ENCODE data around the gene TMEM30A. TPM values are rescaled to one million over a fixed set of nuclear protein-coding genes. Genes with fewer than 3 reads are reported as not detected.

TMEM30A gene
- total RNA-seq, 1 donor from 2014 or later: 44.5 TPM

DNA sequence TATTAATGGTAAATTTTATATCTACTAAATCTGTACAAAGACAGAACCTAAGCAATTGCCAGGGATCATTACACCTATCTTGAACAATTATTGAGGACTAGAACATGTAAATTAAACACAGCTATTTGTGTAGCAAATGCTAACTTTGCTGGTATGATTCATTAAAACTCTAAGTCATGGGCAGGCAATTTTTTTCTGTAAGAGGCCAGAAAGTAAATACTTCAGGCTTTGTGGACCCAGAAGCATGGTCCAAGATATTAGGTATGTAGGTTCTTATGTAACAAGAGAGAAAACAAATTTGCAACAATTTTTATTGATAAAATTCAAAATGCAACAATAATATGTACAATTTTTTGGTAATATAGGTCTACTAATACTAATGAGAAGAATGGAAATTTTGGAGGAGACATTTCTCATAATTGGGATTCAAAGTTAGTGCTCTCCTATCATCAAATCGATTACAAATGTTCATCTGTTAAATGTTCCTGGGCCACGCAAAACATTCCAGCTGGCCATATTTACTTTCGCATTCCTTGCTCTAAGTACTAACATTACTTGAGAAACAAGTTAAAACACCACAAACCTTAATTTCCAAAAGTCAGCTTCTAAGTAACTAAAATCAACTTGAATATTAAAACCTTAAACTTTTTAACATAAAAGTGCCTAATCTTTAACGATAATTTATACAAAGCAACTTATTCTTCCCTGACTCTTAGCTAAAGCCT, 4.3 kb downstream of the TMEM30A start:
- no peak overlapping the region for H3K27ac Mint-ChIP-seq (ENCODE audit: unreplicated experiment)
- H3K9me3 Mint-ChIP-seq: no peaks in the 10 kb centered on the region
- peaks cover 6% of the 10 kb centered on the region for H3K36me3 Mint-ChIP-seq (ENCODE audit: low read depth)
- TF ChIP-seq, protein P1, sequence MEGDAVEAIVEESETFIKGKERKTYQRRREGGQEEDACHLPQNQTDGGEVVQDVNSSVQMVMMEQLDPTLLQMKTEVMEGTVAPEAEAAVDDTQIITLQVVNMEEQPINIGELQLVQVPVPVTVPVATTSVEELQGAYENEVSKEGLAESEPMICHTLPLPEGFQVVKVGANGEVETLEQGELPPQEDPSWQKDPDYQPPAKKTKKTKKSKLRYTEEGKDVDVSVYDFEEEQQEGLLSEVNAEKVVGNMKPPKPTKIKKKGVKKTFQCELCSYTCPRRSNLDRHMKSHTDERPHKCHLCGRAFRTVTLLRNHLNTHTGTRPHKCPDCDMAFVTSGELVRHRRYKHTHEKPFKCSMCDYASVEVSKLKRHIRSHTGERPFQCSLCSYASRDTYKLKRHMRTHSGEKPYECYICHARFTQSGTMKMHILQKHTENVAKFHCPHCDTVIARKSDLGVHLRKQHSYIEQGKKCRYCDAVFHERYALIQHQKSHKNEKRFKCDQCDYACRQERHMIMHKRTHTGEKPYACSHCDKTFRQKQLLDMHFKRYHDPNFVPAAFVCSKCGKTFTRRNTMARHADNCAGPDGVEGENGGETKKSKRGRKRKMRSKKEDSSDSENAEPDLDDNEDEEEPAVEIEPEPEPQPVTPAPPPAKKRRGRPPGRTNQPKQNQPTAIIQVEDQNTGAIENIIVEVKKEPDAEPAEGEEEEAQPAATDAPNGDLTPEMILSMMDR (conservative IDR thresholded peaks at IDR 0.05): no peak
- peaks cover 15% of the 10 kb centered on the region for H3K4me1 Mint-ChIP-seq
- H3K4me3 Mint-ChIP-seq: no peak overlapping the region
- no peaks in the 10 kb centered on the region for H3K27me3 Mint-ChIP-seq (ENCODE audit: low read depth)
- no peak for DNase-seq (ENCODE audit: low read depth, low spot score)

DNA sequence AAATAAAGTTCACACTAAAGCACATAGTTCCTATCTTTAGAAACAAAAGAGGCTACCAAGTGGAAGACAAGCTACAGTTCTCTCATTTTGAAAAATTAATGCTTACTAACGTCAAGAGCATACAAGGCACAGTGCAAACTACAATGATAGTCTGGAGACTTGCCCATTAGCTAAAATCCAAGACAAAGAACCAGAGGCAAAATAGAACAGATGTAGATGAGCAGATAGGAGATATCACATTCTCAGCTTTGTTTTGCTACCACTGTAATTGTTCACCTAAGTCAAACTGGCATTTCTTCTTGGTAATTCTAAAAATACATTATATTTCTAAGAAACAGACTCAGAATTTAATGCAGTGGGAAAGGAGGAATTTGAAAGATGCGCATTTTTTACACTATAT, 5.2 kb downstream of the TMEM30A start:
- H3K4me1 Mint-ChIP-seq: peaks cover 15% of the 10 kb centered on the region
- H3K27me3 Mint-ChIP-seq (ENCODE audit: low read depth): no peaks in the 10 kb centered on the region
- no peak overlapping the region for H3K4me3 Mint-ChIP-seq
- TF ChIP-seq, protein P1 (conservative IDR thresholded peaks at IDR 0.05): no peak
- H3K36me3 Mint-ChIP-seq (ENCODE audit: low read depth): peaks cover 10% of the 10 kb centered on the region
- H3K9me3 Mint-ChIP-seq: peaks cover 4% of the 10 kb centered on the region
- no peak for DNase-seq (ENCODE audit: low read depth, low spot score)
- H3K27ac Mint-ChIP-seq (ENCODE audit: unreplicated experiment): no peak overlapping the region

DNA sequence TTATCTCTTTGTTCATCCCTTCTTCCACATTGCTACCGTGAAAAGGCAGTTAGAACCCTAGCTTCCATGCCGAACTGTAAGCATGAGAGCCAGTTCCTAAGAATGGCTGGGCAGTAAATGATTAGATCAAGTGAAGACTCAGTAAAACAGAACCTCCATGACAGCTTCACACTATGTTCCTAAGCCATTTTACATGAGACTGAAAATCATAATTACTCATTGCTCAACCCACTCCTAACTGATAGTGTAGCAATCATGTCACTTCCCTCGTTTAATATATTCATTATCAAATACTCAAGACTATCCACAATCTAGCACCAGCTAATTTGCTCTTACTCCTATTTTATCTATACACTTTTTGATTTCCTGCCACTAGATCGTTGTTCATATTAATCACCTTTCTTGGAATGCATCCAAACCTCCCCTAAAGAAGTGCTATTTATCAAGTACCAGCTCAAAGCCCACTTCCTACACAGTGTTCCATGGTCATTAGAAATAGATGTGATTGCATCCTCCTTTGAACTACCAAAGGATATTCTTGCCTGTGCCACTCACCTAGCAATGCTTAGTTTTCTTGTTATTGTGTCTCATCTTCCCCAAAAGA, 6.0 kb downstream of the TMEM30A start:
- Mint-ChIP-seq H3K36me3 (ENCODE audit: low read depth) (peaks cover 10% of the 10 kb centered on the region), H3K4me3 (no peak overlapping the region), H3K9me3 (peaks cover 4% of the 10 kb centered on the region), H3K27ac (ENCODE audit: unreplicated experiment) (no peak overlapping the region), H3K4me1 (peaks cover 15% of the 10 kb centered on the region), H3K27me3 (ENCODE audit: low read depth) (no peaks in the 10 kb centered on the region)
- DNase-seq (ENCODE audit: low read depth, low spot score): no peak
- TF ChIP-seq, protein P1 (conservative IDR thresholded peaks at IDR 0.05): no peak

- H3K36me3 Mint-ChIP-seq (ENCODE audit: low read depth): peaks cover 22% of the 10 kb centered on the region
- peaks cover 4% of the 10 kb centered on the region for H3K9me3 Mint-ChIP-seq
- no peak for DNase-seq (ENCODE audit: low read depth, low spot score)
- peaks cover 7% of the 10 kb centered on the region for H3K4me1 Mint-ChIP-seq
- H3K27me3 Mint-ChIP-seq (ENCODE audit: low read depth): no peaks in the 10 kb centered on the region
- H3K4me3 Mint-ChIP-seq: no peak overlapping the region
- no peak overlapping the region for H3K27ac Mint-ChIP-seq (ENCODE audit: unreplicated experiment)
- TF ChIP-seq, protein P1 (conservative IDR thresholded peaks at IDR 0.05): no peak
Measured at GRCh38 chr6:75275067-75275466, 9.5 kb downstream of the TMEM30A start.

GRCh38 chr6:75273009-75273408, 11.6 kb downstream of the TMEM30A start:
- no peak overlapping the region for H3K27ac Mint-ChIP-seq (ENCODE audit: unreplicated experiment)
- peaks cover 18% of the 10 kb centered on the region for H3K36me3 Mint-ChIP-seq (ENCODE audit: low read depth)
- TF ChIP-seq, protein P1 (conservative IDR thresholded peaks at IDR 0.05): no peak
- DNase-seq (ENCODE audit: low read depth, low spot score): no peak
- H3K27me3 Mint-ChIP-seq (ENCODE audit: low read depth): no peaks in the 10 kb centered on the region
- H3K4me1 Mint-ChIP-seq: peaks cover under 1% of the 10 kb centered on the region
- H3K4me3 Mint-ChIP-seq: no peak overlapping the region
- H3K9me3 Mint-ChIP-seq: peaks cover 4% of the 10 kb centered on the region
